Measurements from ENCODE around the gene PLEKHA1.

Gene PLEKHA1

GRCh38 chr10:122347170-122347841 lies 27.2 kb upstream of the PLEKHA1 start:
- no peak for DNase-seq

GRCh38 chr10:122348512-122348911 lies 26.0 kb upstream of the PLEKHA1 start:
- peak; percentile 90 for DNase-seq

- peak; percentile 62 for DNase-seq
Observed at GRCh38 chr10:122348935-122349361, 25.6 kb upstream of the PLEKHA1 start.

- no peak for DNase-seq
Observed at GRCh38 chr10:122349758-122350369, 24.6 kb upstream of the PLEKHA1 start.

DNA sequence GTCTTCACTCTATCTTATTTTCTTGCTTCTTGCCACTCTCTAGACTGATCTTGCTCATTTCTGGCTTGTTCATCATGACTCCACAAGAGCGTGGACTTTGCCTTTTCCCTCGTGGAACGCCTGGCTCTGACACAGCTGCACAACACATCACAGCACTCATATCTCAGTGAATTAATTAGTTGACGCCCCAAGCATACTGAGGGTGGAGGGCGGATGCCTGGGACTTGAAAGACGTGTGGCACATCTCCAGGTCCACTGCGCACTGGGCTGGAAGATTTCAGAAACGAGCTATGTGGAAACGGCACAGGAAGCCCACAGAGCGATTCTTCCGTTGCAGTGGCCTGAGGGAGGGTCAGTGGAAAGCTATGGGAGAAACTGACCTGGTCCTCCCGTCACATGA lies 23.6 kb upstream of the PLEKHA1 start:
- no peak for DNase-seq

DNA sequence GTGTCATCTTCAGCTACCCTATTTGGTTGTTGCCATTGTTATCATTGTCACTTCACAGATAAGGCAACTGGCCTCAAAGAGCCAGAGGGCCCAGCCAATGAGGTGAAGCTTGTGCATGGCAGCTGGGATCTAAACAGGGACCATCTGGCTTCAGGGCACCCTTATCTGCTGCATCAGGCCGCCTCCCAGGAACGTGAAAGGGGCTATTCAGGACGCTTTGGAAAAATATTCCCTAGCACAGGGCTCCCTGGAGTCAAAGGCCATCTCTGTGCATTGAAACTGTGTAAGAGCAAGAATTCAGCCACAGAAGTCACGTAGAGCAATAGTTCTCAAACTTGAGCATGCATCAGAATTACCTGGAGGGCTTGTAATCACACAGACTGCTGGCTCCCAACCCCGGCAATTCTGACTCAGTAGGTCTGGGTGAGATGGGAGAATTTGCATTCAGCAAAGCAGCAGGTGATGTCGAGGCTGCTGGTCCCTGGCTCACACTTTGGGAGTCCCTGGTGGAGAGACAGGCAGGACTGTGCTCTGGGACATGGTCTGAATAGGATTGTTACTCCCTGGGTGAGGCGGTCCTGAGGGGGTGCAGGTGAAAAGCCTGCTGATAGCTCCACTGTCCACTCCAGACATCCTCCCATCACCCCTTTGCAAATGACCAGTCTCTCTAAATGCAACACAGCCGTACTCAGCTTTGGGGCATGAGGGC lies 21.5 kb upstream of the PLEKHA1 start:
- no peak for DNase-seq

DNA sequence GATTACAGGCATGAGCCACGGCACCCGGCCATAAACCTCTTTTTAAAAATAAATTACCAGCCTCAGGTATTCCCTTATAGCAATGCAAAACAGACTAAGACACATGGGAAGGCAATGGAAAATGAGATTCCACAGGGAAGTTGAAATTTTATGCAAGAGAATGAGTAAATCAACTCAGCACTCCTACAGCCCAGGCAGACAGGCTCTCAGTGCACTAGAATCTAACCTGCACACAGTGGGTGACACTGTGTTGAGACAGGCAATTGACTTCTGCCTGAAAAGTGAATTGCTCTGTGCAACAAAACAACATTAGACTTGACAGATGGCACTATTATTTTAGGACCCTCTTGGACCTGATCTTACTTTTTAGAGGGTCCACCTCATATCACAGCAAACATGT lies 20.1 kb upstream of the PLEKHA1 start:
- DNase-seq: no peak

GRCh38 chr10:122357685-122358084 lies 16.8 kb upstream of the PLEKHA1 start:
- DNase-seq: no peak

- DNase-seq: no peak
Observed at GRCh38 chr10:122359621-122360020, 14.9 kb upstream of the PLEKHA1 start.

DNA sequence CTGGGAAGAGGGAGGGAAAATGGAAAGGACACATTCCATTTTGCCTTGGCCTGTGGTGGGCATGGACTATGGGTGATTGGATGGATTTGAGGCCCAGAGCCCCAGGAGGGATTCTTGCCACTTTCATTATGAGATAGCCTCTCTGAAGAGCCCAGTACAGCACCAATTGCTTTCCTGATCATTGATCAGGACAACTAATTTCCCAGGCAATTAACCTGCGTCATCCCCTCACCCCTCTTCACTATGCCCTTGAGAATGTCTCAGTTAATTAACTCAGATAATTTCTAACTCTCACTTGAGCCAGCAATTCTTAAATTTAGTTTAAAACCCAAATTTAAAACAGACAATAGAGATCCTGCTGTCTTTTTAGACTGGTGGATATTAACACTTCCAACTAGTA lies 13.5 kb upstream of the PLEKHA1 start:
- DNase-seq: no peak

DNA sequence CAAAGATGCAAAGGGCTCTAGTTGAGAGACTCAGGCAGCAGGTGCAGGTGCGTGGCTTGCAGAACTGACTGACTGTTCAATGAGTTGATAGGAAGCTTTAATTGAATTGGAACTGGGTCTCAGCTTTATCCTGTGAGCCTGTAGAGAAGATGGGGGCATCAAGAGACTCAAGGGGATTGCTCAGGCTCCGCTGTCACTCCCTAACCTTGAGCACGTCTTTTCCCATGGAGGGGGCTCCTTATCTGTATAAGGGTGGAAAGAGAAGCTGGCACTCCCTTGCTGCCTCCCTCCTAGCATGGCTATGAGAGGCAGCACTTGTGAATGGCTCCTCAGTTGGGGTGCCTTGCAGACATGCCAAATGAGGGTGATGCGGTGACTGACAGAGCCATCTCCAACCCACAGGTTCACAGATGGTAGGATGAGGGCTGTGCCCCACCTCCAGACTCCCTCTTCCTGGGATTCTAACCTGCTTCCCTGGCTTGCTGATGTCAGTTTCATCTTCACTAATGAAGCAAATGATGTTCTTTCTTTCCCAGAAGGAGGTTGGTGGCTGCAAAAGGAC lies 12.4 kb upstream of the PLEKHA1 start:
- DNase-seq: no peak

DNA sequence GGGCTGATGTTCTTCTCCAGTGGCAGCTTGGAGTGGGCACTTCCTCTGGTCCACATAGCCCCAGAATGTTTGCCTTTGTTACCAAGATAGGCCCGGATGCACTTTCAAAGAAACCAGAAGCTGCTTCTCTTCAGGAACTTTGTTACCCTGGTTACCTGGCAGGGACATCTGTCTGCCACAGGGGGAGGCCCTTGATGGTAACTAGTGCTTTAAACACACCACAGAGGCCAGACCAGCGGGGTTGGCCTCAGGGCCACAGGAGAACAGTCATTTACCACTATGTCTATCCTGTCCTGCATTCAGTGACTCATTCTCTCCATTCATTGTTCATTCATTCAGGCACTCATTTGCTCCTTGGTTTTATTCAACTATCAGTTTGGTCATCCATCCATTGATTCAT lies 11.9 kb upstream of the PLEKHA1 start:
- no peak for DNase-seq

GRCh38 chr10:122363311-122363710 lies 11.2 kb upstream of the PLEKHA1 start:
- no peak for DNase-seq

DNA sequence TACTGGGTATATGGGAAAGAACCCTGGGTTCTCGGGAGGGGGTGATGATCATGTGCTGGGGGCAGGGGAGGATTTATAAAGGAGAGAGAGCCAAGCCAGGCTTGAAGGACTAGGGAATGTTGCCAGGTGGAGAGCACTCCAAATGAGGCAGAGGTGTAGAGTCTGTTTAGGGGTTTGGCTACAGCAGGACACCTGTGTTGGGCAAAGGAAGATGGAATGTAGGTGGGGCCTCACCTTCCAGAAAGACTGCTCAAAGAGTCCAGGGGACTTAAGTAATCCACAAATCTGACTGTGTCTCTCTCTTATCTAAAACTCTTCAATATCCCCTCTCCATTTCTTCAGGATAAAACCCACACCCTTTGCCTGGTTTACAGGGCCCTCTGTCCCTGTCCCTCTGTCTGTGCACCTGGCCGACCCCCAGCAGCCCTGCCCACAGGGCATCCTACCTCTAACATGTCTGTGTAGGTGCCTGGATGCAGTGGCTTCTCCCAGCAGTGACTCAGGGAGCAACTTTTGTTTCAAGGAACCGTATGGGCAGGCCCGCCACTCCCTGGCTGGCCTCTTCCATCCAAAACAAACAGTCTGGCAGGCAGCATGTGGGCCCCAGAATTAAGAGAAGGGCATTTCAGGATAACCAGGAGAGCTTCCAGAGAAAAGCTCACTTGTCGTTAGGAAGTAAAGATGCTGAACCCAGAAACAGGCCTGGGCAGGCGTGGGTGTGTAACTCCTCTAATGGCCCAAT lies 10.6 kb upstream of the PLEKHA1 start:
- no peak for DNase-seq

DNA sequence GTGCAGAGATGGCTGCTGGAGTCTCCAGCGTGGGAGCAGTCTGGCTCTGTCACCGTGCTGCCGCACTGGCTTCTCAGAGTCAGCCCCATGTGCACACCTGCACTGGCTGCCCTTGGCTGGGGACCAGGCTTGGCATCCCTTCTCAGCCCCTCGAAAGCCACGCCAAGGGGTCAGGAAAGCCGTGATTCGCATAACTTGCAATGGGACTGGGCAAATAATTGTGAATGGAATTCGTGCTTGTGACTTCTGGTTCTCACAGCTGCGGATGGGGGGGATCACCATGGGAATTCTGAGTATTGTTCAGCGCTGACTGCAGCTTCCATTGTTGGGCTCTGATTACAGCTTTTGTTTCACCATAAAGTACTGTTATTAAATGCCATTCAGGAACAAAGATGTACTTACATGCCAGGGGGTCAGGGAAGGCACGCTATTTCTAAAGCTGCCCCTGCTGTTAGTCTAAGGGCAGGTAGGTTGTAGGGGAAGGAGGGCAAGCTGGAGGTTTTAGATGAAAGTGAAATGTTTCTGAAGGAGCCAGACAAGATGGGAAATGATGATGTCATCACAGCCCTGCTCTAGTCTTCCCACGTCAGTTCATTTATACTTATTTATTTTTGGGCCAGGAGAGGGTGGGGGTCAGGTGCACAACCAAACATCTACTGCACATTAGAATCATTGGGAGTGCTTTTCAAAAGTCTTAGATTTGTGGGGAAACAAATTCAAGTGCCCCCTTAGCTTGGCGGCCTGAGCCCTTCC lies 5.8 kb upstream of the PLEKHA1 start:
- DNase-seq: no peak

DNA sequence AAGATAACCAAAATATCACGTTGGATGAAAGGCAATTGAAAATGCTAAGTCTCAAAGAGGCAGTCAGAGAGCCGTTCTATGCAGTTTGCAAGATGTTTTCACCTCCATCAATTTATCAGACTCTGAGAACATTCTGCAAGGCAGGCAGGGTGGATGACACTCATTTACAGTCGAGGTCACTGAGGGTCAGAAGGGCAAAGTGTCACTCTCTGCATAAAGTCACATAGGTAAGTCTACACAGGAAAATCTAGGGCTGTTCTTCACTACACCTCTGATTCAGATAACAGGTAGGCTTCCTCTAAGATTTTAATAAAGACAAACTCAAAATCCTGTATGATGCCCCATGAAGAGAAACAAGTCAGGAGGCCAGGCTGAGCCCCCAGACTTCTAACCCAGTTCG lies 1.4 kb upstream of the PLEKHA1 start:
- no peak for DNase-seq

GRCh38 chr10:122373721-122374120 lies 787 bp upstream of the PLEKHA1 start:
- DNase-seq: no peak

DNA sequence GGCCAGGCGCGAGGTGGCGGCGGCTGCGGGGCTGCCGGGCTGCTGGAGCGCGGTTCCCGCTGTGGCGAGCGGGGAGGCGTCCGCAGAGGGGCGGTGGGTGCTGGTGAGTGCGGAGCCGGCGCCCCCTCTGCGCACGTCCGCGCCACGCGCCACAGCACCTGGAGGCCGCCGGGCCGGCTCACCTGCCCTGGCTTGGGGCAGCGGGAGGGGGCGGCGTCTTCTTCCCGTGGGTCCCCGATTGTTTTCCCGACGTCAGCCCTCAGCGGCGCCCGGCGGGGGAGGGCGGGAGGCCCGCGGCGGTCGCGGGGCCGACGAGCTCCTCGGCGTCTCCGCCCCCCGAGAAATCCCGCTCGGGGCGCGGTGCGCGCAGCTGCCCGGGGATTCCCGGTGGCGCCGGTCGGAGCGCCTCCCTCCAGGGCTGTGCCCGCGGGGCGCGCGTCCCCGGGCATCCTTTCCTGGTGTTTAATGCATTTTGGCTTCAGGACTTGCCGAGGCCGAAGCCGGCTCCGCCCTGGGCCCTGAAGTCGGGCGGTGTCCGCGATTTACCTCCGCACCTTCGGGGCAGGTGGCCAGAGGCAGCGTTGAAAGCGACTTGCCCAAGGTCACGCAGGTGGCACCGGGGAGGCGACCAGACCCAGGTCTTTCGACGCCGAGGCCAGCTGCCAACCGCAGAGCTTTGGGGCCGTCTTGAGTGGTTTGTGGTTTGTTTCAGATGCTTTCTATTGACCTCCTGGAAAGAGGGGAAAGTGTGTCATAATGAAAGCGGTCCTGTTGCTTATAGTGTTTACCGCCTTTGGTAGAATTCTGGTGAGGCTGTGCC lies 561 bp downstream of the PLEKHA1 start:
- DNase-seq: no peak

- DNase-seq: no peak
Observed at GRCh38 chr10:122375679-122376160, 1.2 kb downstream of the PLEKHA1 start.

DNA sequence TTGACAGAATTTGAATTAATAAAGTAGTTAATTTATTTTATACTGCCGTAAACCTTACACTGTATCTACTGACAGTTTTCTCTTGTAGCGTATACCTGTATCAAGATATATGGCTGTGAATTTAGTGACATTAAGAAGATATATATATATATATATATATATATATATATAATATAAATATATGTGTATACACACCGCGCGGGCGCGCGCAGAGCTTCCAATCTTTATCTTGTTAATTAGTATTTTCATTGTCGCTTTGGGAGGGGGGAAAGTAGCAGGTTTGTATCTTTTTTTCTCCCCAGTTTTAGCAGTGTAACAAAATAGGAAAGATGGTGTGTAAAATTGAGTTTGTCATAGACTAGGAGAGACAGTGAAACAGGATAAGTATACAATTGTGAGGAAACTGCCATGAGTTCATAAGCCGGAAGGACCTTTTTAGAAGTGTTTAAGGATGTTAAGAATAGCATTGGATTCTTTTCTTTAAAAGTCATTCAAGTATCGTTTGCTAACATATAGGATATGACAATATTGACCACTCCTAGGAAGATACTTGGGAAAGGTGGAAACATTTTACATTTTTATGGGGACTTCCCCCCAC lies 2.0 kb downstream of the PLEKHA1 start:
- DNase-seq: no peak

DNA sequence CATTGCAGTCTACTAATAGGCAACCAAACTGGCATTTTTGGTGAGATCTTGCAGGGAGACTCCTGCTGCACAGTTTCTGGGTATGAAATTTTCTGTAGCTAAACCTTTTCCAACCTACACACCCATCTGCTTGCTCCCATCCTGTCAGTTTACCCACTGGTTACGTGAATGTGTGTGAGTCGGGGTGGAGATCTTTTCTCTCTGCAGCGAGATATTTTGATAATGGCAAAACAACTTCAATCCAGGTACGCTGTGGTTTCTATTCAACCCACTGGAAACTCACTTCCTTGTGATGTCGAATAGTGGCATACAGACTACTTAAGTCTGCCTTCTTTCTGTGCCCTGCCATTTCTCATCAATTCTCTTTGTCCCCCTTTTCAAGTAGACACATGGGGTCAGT lies 4.5 kb downstream of the PLEKHA1 start:
- no peak for DNase-seq
